Stimulated activated CD8-positive, alpha-beta memory T cell treated with anti-CD3 and anti-CD28 coated beads, Interleukin-4, amount 100 ng/mL, for 1 hour (primary cell): ENCODE results near the gene FLVCR2.
"Not testable (repeated sequence)": the region's sequence is repeated elsewhere in the genome, so short reads cannot be mapped to it uniquely, and the experiment has no call there.

Source experiments
- DNase-seq, 2 donors: peaks; one replicate each; pipeline ENCODE4 v3.0.0-alpha.2; 2020; ENCODE audit warnings: low read depth in 2 of 2, low spot score in 1 of 2

The FLVCR2 gene

GRCh38 chr14:75591331-75591946 lies 13.0 kb downstream of the FLVCR2 start:
- no peak for DNase-seq

DNA sequence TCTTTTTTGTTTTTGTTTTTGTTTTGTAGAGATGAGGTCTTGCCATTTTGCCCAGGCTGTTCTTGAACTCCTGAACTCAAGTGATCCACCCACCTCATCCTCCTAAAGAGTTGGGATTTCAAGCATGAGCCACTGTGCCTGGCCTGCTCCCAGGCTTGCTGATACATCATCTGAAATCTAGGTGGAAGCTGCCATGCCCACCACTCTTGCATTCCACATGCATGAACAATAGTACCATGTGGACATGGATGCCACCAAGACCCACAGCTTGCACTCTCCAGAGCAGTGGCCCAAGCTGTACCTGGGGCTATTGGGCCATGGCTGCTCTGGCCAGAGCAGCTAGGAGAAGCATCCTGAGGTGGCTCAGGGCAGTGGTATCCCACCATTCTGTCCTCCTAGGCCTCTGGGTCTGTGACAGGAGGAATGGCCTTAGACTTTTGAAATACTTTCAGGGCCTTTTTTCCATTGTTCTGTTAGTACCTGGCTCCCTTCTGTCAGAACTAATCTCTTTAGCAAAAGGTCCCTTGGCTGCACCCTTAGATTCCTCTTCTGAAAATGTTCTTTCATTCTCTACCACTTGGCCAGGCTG lies 13.7 kb downstream of the FLVCR2 start:
- no peak for DNase-seq

- DNase-seq: no peak
These were observed 16.8 kb downstream of the FLVCR2 start for GRCh38 chr14:75595226-75595625.

- no peak for DNase-seq
These were observed 18.7 kb downstream of the FLVCR2 start for GRCh38 chr14:75597149-75597548.

- DNase-seq: not testable (repeated sequence)
These were observed 21.7 kb downstream of the FLVCR2 start for GRCh38 chr14:75600100-75600499.

DNA sequence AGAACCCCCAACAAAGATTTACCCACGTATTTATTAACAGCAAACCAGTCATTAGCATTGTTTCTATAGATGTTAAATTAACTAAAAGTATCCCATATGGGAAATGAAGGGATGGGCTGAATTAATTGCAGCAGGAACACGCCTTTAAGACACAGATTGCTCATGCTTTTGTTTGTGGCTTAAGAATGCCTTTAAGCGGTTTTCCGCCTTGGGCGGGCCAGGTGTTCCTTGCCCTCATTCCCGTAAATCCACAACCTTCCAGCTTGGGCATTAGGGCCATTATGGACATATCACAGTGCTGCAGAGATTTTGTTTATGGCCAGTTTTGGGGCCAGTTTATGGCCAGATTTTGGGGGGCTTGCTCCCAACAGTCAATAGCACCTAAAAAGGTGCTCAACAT lies 22.6 kb downstream of the FLVCR2 start:
- not testable (repeated sequence) for DNase-seq

- no peak for DNase-seq
These were observed 24.1 kb downstream of the FLVCR2 start for GRCh38 chr14:75602503-75602902.

DNA sequence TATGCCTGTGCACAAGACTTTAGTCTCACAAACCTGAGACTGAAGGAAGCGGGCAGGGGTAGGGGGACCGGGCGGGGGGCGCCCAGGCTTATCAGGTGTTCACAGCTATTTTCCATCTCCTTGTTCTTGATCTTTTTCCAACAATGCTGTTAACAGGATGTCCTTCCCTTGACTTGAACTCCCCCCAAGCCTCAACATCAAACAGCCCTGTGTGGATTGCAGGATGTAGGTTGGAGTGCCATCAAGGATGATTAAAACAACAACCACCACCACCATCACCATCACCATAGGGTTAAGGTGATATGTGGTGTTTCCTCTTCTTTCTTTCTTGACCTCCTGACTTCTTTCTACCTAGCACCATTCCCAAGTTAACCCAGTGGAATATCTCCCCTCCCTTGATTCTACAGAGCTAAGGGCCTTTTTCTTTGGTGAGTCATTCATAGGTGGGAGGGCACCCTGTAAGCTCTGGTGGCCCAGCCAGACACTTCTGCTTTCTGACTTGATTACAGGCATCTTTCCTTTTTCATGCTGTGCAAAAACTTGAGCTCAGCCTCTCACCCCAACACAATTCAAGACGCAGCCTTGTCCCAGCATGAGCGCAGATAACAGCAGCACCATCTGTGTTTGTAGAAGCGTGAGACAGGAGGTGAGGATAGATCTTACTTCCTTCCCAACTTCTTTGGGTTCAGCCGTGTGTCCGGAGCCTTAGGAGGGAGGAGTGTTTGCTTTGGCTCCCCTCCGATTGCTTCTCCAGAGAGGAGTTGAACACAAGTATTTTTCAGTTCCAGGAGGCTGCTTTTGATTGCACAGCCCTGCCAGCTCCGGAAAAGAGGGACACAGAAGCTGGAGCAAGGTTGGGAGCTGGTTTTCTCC lies 26.8 kb downstream of the FLVCR2 start:
- no peak for DNase-seq

- DNase-seq: no peak
These were observed 27.5 kb downstream of the FLVCR2 start for GRCh38 chr14:75605916-75606315.

DNA sequence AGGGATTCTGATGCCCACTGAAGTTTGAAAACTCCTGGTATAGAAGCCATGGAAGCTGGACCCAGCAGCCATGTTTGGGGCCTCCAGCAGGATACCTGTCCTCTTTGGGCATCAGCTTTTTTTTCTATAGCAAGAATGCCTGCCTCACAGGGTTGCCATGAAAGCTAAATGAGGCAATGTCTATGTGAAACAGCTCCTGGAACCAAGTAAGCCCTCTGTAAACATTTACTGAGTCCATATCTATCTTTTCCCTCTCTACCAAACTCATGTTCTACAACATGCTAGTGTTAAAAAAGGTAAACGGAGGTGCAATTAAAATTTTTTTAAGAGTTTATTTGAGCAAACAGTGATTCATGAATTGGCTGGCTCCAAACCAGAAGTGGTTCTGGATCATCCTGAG lies 28.6 kb downstream of the FLVCR2 start:
- DNase-seq: no peak

GRCh38 chr14:75607842-75608640 lies 29.6 kb downstream of the FLVCR2 start:
- DNase-seq: no peak

DNA sequence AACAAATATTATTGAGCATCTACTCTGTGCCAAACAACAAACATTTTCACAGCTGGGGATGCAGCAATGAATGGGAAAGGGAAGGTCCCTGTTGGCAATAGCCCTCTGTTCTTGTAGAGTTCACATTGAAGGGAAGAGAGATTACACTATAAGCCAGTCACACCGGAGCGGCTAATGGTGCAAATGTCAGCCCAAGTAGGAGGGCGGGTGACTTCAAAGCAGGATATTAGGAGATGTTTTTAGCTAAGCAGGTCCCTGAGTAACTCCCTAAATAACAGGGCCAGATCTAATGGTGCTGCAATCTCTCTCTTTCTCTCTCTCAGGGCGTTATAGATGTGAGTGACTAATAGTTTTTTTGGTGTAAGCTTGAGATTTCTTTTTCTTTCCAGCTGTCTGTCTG lies 30.7 kb downstream of the FLVCR2 start:
- no peak for DNase-seq

DNA sequence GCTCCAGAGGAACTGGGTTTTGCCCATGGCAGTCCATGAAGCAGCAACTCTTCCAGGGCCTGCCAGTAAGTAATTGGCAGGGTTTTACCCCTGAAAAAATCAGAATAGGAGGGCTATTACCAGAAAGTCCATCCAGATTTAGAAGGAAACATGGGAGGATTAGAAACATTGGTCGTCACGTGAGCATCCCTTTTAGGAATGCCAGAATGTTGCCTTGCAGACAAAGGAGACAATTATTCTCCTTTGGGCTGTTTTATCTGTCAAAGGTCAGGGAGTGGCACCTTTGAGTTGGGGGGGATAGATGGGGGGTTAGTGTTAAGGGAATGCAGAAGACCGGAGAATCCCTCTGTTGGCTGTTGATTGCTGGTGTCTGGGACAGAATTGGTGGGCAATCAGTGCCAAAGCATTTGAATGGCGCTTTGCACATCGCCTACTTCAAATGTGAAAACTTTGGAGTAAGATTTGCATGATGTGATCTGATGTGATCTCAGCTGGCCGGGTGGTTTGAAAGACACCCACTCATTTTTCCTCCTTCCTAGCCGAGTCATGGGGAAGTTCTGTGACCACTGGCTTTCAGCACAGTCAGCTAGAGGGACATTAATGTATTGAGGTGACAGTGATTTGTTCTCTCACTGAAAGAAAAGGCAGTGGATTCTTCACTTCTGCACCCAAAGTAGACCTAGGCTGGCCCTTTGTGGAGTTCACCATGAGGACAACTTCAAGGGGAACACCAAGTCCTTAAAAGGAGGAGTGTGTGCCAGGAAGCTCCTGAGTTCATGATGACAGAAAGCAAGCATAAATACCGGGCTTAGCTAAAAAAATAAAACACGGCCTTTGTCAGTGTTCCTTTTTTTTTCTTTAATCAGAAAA lies 31.4 kb downstream of the FLVCR2 start:
- no peak for DNase-seq

DNA sequence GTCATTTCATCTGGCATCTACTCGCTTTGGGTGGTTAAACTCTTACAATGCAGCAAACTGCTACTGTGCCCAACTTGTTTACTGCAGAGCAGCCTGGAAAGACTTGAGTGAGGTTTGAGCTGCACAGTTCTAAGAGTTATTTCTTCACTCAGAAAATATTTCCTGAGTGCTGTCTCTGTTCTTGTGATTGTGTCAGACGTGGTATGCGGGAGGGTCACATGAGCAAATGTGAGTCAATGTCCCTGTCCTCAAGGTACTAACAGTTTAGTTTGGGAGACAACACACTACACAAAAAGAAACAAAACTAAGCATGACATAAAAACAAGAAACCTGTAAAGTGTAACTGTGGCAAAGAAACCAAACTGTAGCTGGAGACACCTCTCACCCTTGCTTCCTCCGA lies 32.4 kb downstream of the FLVCR2 start:
- no peak for DNase-seq

DNA sequence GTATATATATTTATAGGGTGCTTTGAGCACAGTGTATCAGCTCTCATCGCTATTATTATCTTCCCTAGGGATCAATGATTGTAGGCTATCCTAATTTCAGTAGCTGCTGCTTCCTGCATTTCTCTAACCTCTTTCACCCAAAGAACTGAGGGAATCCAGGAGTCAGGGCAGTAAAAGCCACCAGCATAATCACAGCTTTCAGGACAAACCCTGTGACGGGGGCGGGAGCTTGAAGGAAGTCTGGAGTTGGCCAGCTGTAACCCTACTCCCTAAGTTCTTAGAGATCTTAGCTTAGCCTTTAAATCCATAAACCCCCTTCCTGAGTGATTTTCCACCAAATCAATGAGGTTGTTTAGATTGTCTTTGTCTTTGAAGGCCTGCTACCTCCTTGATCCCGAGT lies 33.7 kb downstream of the FLVCR2 start:
- DNase-seq: no peak

- no peak for DNase-seq
These were observed 35.8 kb downstream of the FLVCR2 start for GRCh38 chr14:75614179-75614578.

GRCh38 chr14:75615200-75615599 lies 36.8 kb downstream of the FLVCR2 start:
- no peak for DNase-seq

DNA sequence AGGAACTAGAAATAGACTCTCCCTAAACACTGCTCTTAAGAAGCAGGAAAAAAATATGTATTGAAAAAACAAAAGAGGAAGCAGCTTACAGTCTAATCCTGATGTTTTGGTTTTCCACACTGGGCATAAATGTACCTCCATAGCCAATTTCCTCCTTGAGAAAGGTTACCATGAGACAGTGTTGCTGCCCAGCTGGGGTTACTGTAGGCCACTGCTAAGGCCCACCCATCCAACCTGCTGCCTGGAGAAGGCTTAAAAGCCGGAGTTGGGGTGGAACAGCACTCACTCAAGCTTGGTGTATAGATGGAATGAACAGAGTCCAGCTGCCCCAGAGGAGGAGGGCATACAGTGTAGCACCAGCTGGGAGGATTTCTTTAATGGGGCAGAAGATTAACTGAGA lies 41.1 kb downstream of the FLVCR2 start:
- no peak for DNase-seq

- DNase-seq: no peak
These were observed 46.6 kb downstream of the FLVCR2 start for GRCh38 chr14:75625034-75625433.

DNA sequence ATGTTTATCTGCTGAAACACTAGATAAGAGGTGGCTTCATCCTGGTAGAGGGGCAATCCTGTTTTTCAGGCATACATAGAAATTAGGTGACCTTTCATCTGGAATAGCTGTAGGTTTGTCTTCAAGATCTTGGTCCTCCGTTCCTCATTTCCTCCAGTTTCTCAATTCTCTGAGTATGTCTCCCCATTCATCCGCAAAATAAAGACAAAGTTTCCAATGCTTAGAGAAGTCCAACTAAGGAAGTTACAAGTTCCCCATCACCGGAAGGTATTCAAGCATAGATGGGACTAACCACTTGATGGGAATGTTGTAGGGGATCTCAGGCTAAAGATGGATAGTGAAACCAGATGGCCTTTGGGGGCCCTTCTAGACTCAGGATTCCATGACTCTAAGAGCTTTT lies 48.0 kb downstream of the FLVCR2 start:
- no peak for DNase-seq

DNA sequence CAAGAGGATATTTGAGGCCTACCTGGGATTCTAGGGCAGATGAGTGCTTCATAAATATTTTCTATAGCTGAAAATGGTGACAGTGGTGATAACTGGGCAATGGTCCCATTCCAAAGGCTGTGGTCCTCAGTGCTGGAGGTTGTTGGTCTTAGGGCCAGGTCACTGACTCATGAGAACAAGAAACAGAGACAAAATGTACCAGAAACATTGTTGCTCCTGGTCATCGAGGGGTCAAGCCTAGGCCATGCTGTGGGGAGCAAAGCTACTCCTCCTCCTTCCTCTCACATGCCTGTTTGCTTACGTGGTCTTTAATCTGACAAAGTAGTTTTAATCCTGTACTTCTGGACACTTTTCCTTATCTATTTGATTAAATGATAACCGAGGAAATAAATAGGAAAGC lies 48.4 kb downstream of the FLVCR2 start:
- no peak for DNase-seq
